HL-60/S4 treated with phorbol 12-myristate 13-acetate at 8.2 ng/mL for 4 days and 3 days (cell line): ENCODE results near the gene PLAC8.
"Not testable (repeated sequence)": the region's sequence is repeated elsewhere in the genome, so short reads cannot be mapped to it uniquely, and the experiment has no call there.

Experiments used
- in situ Hi-C: fragments of 300-500 bp; cut with MboI; formaldehyde crosslinking; loops from 2 replicates; pipeline ENCODE4 v1.15.0; 2022; ENCODE audit warnings: low sequenced_read_pairs

The PLAC8 gene

GRCh38 chr4:83074783-83075182 is 39.7 kb downstream of the PLAC8 start:
- in situ Hi-C loops = not testable (repeated sequence)

- in situ Hi-C loops = no loop called here
These were observed 40.3 kb downstream of the PLAC8 start for GRCh38 chr4:83074086-83074704.

DNA sequence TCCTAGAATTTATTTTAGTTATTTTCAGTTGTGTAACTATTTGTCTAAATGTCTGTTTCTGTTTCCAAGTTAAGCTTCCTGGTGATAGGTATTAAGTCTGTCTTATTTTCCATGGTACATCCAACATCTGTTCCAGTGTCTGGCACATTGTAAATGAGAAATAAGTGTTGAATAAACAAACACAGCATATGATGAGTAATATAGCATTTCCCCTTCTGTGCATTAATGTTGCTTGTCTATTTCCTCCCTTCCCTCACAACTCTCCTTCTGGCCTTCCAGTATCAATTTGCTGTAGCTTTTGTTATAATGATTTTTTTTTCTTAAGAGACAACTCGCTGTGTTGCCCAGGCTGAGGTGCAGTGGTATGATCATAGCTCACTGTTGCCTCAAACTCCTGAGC is 43.4 kb downstream of the PLAC8 start:
- in situ Hi-C loops = no loop called here

DNA sequence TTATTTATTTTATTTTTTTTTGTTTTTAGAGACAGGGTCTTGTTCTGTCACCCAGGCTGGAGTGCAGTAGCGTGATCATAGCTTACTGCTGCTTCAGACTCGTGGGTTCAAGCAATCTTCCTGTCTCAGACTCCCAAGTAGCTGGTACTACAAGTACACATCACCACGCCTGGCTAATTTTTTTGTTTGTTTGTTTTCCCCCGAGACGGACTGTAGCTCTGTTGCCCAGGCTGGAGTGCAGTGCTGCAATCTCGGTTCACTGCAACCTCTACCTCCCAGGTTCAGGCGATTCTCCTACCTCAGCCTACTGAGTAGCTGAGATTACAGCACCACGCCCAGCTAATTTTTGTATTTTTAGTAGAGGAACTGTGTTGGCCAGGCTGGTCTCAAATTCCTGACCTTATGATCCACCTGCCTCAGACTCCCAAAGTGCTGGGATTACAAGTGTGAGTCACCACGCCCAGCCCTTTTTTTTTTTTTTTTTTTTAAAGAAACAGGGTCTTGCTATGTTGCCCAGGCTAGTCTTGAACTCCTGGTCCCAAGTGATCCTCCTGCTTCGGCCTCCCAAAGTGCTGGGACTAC is 47.4 kb downstream of the PLAC8 start:
- in situ Hi-C loops = no loop called here

GRCh38 chr4:83065266-83065665 is 49.3 kb downstream of the PLAC8 start:
- in situ Hi-C loops = no loop called here

- in situ Hi-C loops = no loop called here
These were observed 51.8 kb downstream of the PLAC8 start for GRCh38 chr4:83062739-83063138.

DNA sequence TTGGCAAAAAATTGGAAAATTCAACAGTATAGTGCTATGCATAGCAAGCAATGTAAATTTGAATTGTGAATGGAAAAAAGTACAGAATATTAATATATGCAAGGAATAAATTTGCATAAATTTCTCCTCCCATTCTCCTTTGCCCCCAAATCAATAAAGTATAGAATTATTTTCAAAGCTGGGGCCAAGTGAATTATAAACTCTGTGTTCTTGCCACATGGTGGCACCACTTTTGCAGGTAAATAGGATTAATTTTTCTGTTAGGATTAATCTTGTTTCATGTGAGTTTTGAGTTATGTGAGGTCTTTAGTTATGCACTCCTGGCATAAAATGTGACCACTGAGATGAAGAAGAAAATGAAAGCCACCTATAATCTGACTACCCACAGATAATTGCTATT is 59.6 kb downstream of the PLAC8 start:
- in situ Hi-C loops = no loop called here

- in situ Hi-C loops = not testable (repeated sequence)
These were observed 65.7 kb downstream of the PLAC8 start for GRCh38 chr4:83048781-83049180.

DNA sequence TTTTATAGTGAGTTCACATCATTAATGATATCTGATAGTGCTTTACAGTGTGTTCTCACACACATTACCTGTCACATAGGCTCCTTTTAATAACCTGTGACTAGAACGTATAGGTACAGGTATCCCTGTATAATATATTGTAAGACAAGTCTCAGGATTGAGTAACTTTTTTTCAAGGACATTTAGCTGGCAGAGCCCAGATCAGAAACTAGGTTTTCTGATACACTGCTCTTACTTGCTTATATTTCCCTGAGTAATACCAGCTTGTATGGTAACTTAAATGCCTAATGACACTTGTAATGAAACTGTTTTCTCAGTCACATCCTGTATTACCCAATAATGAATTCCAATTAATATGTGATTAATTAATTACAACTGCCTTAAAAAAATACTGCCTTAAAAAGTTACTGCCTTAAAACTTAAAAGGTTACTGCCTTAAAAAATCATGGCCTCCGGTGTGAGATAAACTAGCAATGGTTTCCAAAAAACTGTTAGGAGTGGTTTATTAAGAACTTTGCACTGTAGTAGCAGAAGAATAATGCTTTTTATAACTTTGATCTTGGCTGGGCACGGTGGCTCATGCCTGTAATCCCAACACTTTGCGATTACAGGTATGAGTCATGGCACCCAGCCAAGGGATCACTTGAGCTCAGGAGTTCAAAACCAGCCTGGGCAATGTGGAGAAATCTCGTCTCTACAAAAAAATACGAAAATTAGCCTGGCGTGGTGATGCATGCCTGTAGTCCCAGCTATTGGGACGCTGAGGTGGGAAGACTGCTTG is 67.6 kb downstream of the PLAC8 start:
- in situ Hi-C loops = no loop called here

DNA sequence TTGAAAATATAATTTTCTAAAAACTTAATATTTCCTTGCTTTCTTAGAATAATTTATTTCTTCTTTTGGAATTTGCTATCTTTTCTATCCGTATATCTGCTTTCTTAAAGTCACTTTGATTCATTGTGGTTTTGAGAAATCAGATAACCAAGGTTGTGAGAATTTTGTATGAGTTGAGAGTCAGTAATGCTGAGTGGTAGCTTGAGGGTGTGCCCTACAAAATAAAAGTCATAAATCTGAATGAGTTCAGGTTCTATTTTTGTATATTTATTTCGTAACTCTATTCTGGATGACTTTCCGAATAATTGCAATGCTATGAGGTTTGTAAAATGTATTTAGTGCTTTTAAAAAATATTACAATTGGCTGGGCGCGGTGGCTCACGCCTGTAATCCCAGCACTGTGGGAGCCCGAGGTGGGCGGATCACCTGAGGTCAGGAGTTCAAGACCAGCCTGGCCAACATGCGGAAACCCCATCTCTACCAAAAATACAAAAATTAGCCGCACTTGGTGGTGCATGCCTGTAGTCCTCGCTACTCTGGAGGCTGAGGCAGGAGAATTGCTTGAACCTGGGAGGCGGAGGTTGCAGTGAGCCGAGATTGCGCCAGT is 70.6 kb downstream of the PLAC8 start:
- in situ Hi-C loops = no loop called here

DNA sequence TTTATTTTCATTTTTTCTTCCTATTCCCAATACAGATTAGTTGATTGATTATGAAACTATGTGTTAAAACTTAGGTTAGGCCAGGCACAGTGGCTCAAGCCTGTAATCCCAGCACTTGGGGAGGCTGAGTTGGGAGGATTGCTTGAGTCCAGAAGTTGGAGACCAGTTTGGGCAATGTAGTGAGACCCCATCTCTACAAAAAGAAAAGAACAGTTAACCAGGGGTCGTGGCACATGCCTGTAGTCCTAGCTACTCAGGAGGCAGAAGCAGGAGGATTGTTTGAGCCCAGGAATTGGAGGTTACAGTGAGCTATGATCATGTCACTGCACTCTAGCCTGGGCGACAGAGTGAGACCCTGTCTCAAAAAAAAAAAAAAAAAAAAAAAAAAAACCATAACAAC is 71.4 kb downstream of the PLAC8 start:
- in situ Hi-C loops = not testable (repeated sequence)

DNA sequence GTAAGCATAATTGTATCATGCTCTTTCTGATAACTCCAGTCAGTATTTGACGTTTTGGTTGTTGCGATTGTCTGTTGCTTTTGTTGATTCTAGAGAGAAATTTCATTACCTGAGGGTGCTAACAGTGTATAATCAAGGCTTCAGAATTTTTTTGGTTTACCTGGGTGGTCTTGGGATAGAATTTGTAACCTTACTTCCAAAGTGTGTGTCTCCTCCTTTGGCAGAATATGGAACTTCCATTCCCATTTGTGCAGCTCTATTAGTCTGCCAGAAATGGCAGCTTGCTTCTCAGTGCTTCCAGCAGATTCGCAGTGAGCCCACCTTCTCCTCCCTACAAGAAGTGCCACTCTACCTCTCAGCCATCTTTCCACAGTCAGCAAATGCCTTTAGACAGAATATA is 74.3 kb downstream of the PLAC8 start:
- in situ Hi-C loops = no loop called here
